GM12892 (cell line): ENCODE results near the gene DAP.

Source experiments
- DNase-seq: peaks from one replicate; pipeline ENCODE4 v3.0.0; 2011; ENCODE audit not compliant: insufficient read length
- FAIRE-seq: peaks from 2 replicates; lab custom pipeline; 2011; peaks lifted over from hg19 to GRCh38; lab: Jason Lieb, UNC
- POLR2A ChIP-seq: IDR thresholded peaks from 2 replicates; pipeline ENCODE4 v1.6.1; 2011; ENCODE audit warnings: low read depth, low read length, control low read depth
- POLR2AphosphoS5 ChIP-seq: IDR thresholded peaks from 2 replicates; pipeline ENCODE4 v1.6.1; 2011; ENCODE audit warnings: low read depth, low read length, control low read depth
- TAF1 ChIP-seq: IDR thresholded peaks from 2 replicates; pipeline ENCODE4 v1.6.1; 2011; ENCODE audit warnings: low read depth, mild to moderate bottlenecking, control low read depth, low read length, borderline replicate concordance

The DAP gene

GRCh38 chr5:10690460-10691440, 70.3 kb downstream of the DAP start:
- no peak for DNase-seq
- no peak for TF ChIP-seq POLR2AphosphoS5
- no peak for TF ChIP-seq POLR2A
- TF ChIP-seq TAF1: no peak
- FAIRE-seq: no peak

- no peak for DNase-seq
- TF ChIP-seq TAF1 (no peak), POLR2A (no peak), POLR2AphosphoS5 (no peak)
- FAIRE-seq: peak; percentile 60
Measured at GRCh38 chr5:10689391-10690081, 71.5 kb downstream of the DAP start.

- FAIRE-seq (no peak), DNase-seq (no peak)
- TF ChIP-seq POLR2AphosphoS5: no peak
Measured at GRCh38 chr5:10688651-10689171, 72.3 kb downstream of the DAP start.

- no peak for DNase-seq
- no peak for FAIRE-seq
- TF ChIP-seq POLR2A (no peak), TAF1 (no peak), POLR2AphosphoS5 (no peak)
Measured at GRCh38 chr5:10686890-10687289, 74.1 kb downstream of the DAP start.

GRCh38 chr5:10685115-10685521, 75.9 kb downstream of the DAP start:
- FAIRE-seq: peak; percentile 17
- TF ChIP-seq POLR2A (no peak), TAF1 (no peak), POLR2AphosphoS5 (no peak)

GRCh38 chr5:10684303-10685086, 76.5 kb downstream of the DAP start:
- FAIRE-seq (no peak), DNase-seq (no peak)
- TF ChIP-seq POLR2AphosphoS5 (0 out of 2 replicates have a peak, but pooled peaks have one; percentile 15), TAF1 (no peak), POLR2A (peak; percentile 25; the same call in 1 of the 2 replicates)

More at GRCh38 chr5:10685115-10685521, 75.9 kb downstream of the DAP start:
- DNase-seq: no peak

GRCh38 chr5:10682801-10683525, 78.1 kb downstream of the DAP start:
- TF ChIP-seq TAF1 (no peak), POLR2A (no peak), POLR2AphosphoS5 (no peak)
- no peak for DNase-seq
- FAIRE-seq: no peak

- no peak for FAIRE-seq
- no peak for DNase-seq
- TF ChIP-seq POLR2A (no peak), POLR2AphosphoS5 (no peak), TAF1 (no peak)
Measured at GRCh38 chr5:10681731-10682679, 79.0 kb downstream of the DAP start.

GRCh38 chr5:10680876-10681481, 80.1 kb downstream of the DAP start:
- no peak for TF ChIP-seq POLR2A
- TF ChIP-seq POLR2AphosphoS5: no peak
- TF ChIP-seq TAF1: no peak
- no peak for FAIRE-seq
- no peak for DNase-seq
